ENCODE results near the gene HOXC4.
"Not testable (repeated sequence)": the region's sequence is repeated elsewhere in the genome, so short reads cannot be mapped to it uniquely, and the experiment has no call there.

HOXC4 gene

DNA sequence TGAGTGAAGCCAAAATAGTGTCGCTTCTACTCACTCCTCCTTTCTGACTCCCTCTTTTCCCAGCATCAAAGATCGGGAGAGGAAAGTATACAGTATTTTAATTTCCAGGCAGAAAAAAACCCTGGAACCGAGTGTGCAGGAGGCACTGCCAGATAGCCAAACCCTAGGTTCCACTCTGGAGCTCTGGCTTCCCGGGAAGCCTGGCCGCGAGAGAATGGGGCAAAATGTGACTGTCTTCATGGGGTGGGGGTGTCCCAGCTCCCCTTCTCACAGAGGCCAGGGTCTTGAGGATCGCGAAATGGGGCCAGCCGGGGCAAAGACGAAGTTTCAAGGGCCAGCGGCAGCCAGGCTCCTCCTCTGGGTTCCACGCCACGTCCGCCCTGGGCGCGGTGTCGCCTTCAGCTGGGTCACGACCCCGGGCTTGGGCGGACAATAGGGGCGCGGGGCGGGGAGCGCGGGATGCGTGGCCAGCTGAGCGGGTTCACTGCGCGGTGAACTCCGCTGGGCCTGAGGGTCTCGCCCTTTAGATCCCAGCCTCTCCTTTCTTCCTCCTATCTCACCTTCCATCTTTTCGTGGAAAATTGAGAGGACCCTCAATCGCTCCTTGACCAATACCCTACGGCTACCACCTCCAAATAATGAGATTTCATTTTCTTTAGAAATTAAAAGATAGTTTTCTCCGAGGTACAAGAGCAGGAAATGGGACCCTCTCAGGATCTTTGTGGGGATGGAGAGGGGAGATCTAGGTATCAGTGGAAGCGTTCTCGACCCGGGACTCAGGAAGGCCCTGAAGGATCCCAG lies 6.7 kb downstream of the HOXC4 start:
- no peak for DNase-seq

DNA sequence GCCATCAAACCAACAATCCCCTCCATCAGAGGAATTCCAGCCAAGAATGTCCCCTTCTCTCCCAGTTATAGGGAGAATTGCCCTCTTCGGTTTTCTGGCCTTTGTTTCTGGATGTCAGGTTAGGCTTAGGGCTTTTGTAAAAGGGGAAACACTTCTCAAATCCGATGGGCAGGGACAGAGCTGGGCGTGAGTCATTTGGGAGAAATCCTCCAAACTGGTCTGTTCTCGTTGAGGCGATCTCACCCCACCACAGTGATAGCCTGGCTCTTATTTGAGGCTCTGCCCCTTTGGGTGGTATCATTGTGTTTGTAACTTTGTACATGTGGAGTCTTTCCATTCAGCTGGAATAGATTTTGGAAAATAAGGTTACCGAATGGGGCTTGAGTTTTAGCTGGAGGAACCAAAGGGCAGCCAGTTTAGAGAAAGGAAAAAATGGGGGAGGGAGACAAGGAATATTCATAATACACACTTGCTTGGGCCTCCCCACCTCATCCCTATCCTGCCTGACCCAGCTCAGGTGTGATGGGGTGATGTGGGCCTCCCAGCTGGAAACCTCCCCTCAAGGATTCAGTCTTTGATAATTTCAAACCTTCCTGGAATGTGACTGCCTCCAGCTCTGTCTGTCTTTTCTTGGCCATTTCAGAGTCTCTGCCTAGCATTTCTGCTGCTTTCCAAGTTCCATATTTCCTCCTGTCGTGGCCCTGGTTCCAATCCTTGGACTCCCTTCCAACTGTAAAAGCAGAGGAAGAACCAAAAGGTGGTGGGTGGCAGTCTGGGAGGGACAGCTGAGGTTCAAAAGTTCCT lies 7.5 kb downstream of the HOXC4 start:
- no peak for DNase-seq

DNA sequence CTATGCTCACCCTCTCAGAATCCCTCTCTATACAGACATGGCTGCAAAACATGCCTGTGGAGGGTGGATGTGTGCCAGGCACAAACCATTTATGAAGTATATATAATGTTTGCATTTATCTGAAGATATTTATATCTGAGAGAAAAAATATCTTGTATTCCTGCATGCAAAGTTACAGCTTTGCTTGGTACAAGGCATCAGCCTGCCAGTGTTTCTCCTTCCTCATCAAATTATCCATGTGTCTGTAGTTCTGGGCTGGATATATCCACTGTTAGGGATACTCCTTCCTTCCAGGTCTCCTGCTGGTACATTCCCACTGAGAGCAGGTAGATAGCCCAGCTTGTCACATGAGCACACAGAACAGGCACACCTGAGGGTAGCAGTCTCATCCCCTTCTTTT lies 12.0 kb downstream of the HOXC4 start:
- no peak for DNase-seq

DNA sequence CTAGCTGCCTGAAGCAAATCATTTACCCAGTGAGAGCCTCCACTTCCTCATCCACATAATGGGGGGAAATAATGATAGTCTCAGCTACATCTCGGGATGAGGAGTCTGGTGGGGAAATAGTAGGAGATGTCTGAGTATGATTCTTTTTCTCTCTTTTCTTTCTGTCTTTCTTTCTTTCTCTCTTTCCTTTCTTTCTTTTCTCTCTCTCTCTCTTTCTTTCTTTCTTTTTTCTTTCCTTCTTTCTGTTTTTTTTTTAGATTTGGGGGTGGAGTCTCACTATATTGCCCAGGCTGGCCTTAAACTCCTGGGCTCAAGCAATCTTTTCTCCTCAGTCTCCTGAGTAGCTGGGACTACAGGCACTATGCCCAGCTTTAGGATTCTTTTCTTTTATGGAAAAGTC lies 12.8 kb downstream of the HOXC4 start:
- no peak for DNase-seq

DNA sequence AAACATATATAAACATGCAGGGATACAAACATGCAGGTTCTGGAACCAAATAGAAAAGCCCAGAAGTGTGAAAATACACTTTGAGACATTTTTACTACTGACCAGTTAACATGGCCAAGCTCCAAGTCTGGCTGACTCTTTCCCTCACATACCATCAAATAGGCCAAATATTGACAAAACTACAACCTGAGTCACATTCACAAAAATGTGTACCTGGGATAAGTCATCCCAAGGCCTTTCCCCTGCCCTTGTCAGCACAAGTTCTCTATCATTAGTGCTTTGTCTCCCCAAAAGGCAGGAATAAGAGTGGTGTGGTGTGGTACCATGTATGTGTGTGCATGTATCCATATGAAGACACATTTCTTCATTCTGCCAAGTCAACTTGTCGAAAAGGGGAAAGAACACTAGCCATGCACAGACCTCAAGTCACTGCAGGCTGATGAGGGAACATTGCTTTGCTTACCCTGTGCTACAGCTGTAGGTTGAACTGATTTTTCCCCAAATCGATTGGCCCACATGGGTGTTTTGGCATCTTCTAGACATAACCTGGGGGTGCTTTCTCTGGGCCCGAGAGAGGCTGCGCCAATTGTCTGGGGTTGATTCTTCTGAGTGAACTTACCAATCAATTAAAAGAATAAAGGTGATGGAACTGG lies 14.9 kb downstream of the HOXC4 start:
- DNase-seq: no peak

DNA sequence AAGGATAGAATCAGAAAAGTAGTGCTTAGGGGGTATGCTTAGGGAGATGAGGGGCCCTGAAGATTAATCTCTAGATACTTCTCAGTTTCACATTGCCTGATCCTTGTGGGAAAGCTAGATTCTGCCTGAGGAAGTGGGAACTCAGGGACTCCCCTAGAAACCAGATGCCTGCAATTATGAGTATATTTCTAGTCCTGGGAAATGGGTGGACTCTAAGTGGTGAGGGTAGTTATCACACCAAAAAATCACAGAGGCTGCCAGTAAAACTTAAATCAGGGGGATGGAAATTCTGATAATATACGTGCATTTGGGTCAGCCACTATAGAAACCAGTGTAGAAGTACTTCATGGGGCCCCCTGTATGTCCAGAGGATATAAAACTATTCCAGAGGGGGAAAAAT lies 18.3 kb downstream of the HOXC4 start:
- no peak for DNase-seq

DNA sequence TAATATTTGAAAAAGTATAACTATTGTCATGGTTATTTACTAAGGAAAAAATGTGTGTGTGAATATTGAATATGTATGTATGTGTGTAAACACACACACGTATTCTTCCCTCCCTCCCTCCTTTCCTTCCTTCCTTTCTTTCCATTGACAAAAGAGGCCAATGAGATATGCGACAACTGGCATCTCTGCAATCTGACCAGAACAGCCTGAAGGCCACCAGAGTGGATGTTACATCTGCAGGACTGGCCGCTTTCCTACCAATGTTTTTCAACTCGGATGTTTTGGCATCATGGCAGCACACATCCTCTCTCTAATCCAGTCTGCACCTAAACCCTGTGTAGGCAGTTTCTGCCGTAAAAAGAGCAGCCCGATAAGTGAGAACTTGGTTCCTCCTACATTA lies 20.7 kb downstream of the HOXC4 start:
- no peak for DNase-seq

DNA sequence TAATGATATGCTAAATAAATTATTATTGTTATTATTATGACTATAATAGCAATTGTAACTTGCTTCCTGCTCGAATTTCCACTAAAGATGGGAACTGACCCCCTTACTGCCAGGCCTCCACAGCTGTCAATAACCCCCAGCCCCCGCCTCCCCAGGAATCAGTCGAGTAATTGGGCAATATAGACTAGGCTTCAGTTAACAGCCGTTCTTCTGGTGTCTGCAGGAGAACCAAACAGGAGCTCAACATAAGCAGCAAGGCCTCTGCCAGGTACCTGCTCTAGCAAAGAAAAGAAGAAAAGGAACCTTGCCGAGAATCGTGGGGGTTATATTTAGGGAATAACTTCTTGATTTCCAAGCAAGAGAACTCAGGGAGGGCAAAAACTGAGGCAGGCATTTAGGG lies 21.8 kb downstream of the HOXC4 start:
- no peak for DNase-seq

DNA sequence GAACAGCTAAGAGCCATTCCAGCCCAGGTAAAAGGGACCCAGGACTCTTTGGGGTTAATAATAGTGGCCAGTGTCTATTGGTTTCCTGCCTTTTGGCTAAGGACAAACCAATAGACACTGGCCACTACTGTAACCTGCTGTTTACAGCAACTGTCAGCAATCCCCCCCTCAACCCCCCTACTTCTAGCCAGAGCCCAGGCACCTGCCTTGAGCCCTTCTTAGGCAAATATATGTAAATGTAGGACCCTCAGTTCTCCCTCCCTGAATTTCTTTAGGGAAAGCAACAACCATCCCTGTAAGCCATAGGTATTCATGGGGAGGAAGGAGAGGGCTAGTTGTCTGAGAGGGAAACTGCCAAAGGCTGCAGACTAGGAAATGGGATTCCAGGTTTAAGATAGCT lies 22.3 kb downstream of the HOXC4 start:
- no peak for DNase-seq

DNA sequence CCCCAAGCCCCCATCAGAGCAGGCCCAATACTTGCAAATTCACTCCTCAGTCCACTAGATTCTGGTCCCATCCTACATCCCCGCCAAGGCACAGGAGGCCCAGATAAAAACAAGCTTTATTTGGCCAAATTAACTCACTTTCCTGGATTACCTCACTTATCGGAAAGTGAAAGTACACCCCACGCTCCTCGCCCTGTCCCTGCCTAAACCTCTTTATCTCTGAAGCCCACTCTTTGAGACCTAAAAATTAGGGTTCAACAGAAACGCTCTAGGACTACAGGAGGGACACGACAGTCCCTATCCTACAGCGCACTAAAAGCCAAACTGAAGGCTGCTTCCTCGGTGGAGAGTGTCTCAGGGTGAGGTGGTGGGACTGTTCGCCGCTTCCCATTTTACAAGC lies 24.2 kb downstream of the HOXC4 start:
- not testable (repeated sequence) for DNase-seq

DNA sequence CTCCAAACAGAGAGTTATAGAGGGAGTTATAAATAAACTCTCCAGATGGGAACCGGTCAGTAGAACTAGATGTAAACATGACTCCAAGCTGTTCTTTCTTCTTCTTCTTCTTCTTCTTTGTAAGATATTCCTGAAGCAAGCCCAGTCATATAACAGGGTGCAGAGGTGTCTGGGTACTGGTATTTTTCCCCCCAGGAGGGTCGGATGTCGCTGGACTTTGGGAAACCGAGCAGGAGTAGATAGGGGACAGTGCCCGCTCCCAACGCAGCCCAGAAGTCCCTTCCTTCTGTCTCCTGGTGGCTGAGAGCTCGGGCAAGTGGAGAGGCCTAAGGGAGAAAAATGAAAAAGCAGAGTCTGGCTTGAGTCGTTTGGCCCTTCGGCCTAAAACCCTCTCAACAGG lies 25.5 kb downstream of the HOXC4 start:
- DNase-seq: not testable (repeated sequence)

DNA sequence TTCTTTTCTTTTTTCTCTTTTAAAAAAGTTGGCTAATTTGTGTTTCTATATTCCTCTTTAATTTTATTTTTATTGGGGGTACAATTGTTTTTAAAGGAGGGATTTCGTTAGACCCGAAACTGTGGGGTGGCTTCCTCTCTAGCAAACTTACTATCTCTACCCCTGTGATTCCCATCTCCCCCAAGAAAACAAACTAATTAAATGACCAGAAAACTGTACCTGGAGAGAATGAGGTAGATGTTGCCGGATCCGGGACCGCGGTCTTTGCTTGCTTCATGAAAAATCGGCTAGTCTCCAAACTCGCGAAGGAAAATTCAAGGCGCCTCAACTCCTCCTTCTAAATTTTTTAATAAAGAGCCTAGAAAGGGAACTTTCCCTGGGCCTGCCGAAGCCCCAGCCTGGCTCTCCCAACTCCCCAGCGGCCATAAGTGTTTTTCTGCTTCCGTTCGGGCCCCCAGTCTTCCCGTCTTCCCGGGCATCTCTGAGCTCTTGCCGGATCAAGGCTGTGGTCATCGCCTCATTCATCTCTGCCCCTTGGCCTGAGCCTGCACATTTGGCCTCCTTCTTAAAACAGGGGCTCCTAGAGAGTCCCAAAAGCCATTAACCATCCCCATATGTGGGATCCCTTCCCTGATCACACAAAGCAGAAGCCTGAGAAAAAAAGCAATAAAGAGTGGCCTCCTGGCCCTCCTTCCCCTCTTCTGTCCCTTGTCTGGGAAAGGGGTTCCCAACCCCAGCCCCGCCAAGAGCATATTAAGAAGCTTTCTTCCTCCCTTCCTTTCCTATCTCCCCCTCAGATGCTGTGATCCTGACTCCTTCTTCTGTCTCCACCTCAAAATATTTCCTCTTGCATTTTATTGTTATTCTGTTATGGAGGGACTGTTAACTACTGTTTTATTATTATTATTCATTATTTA lies 26.6 kb downstream of the HOXC4 start:
- DNase-seq: not testable (repeated sequence)

DNA sequence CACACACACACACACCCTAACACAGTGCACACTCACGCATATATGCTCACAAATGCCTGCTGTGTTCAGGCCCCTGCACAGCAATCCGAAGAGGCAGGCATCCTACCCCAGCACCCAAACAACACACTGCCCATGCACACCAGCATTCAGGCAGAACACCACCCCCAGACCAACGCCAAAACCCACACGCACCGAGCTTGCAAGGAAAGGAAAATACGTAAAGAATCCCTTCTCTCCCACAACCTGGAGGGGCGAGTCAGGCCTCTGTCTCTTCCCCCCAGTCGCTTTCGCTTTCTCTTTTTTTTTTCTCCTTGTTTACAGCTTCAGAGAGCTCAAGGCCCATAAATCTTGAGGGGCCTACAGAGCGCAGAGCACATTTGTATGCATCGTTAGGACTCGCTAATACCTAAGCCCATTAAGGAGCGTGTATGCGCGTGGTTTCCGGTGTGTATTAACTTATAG lies 27.4 kb downstream of the HOXC4 start:
- DNase-seq: not testable (repeated sequence)

DNA sequence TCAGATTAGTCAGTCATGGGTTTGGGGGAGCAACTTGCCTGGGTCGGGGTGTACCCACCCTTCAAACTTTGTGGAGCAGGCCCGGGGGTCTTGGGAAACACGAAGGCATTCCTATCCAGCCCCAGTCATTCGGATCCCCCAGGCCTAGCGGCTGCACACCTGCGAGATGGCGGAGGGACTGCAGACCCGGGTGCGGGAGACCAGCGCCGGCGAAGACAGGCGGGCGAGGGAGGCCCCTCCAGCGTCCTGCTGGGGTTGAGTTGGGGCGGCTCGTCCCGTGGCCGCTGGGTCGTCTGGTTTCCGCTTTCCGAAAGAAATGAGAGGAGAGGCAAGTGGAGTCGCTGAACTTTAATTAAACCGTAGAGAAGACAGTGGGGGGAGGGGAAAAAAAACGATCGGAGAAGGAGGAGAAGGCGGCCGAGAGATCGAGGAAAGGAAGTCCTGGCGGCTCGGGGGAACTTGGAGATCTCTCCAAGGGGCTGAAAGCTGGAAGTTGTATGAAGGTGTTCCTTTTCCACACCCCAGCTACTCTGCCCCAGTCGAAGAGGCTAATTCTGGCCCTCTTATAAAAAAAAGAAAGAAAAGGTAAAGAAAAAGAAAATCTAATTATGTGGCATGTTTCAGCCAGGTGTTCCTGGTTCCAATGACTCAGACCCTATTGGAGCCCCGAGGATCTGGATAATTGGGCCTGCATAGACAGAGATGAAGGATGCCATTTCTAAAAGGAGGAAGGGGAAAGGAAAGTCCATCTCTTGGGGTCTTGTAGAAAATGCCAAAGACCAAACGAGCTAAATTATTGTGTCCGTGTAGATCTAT lies 28.2 kb downstream of the HOXC4 start:
- DNase-seq: not testable (repeated sequence)

DNA sequence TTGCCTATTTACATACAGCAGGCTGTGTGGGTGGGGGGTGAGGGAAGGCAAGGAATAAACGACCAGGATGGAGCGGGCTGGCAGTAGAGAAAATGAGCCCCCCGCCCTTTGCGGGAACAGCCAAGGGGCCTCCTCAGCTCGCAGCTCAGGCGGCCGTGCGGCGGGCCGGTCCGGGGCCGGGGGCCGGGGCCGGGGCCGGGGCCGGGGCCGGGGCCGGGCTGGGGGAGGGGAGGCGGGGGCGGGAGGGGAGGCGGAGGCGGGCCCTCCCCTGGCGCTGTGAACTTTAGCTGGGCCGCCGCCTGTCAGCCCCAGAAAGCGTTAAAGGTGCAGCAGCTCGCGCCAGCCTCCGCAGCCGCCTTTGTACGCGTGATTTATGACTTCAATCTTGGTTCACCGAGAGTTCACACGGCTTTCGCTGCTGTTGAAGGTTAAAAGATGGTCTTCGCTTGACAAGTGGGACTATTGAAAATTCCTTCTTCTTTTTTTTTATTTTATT lies 28.8 kb downstream of the HOXC4 start:
- peak; percentile 7 for DNase-seq

DNA sequence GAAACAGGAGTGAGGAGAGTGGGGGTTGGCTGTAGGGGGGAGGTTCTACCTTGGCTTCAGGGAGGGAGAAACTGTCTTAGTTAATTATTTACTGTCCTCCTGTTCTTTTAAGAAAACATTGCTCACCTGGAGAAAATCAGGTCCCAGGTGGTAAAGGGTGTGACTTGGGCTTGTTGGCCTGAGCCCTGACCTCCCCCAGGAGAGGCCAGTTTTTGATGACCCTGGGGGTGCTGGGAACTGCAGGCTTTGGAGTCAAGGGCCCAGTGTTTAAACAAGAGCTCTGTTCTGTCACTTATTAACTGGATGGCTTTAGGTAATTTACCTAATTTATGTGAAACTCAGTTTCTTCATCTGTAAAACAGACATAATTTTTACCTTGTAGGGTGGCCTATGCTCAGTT lies 34.4 kb downstream of the HOXC4 start:
- DNase-seq: not testable (repeated sequence)

DNA sequence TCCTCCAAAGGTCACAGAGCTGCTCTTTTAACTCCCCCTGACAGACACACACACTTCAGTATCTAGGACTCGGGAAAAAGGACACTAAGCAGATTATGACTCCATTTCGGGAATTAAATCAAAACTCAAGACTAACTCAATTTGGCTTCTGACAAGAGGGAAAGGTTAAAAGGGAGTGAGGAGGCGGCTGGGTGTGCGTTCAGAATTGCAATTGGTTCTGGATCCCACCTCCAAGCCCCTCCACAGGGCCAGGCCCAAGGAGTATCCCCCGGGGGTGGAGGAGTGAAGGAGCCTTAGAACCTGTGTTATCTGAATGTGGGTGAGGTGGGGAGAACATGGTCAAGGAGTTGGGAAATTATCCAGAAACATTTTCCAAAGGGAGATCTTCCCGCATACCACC lies 35.8 kb downstream of the HOXC4 start:
- not testable (repeated sequence) for DNase-seq

DNA sequence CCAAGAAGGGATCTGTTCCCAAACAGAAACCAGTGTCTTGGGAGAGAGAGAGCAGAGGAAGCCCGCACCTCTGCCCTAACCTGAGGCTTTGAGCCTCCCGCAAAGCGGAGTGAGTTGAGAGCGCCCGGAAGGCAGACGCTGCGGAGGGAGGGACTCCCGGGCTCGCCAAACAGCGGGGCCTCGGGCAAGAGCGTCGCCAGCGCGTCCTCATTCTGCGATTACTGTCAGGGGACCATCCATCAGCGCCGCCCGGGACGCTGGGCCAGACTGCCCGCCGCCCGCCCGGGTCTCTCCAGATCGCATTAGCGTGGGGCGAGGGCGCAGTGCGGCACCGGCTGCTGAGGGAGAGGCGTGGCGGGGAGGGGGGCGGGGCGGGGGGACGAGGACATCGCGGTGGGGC lies 36.7 kb downstream of the HOXC4 start:
- DNase-seq: peak; percentile 26

DNA sequence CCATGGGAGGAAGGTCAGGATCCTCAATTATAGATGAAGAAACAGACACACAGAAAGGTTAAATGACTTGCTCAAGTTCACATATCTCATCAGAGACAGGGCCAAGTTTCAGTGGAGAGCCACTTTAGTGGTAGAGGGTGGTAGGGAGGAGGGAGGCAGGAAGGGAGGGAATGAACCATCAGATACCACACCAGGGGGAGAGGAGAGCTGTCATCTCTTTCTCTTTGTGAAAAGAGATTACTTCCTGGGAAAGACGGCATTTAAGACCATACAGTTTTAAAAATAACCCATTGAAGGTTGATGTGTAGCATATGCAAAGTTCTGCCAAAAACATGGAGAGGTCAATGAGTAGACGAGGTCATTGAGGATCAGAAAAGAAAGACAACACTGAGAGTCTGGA lies 39.3 kb downstream of the HOXC4 start:
- not testable (repeated sequence) for DNase-seq

DNA sequence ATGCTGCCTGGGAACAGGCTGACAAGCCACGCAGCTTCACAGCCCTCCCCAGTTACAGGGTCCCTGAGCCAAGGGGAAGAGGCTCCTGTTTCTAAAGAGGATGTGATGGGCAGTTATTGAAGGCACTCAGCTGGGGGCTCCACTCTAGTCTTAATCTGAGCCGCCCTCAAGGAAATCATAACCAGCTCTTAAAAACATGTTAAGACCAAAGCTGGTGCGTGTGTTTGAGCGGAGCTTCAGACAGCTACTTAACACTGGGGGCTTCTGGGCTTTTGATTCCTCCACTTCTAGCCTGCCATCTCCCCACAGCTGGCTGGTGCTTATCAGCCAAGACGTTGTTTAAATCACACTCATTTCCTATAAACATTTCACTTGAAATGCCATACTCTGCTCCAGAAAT lies 42.3 kb downstream of the HOXC4 start:
- not testable (repeated sequence) for DNase-seq

DNA sequence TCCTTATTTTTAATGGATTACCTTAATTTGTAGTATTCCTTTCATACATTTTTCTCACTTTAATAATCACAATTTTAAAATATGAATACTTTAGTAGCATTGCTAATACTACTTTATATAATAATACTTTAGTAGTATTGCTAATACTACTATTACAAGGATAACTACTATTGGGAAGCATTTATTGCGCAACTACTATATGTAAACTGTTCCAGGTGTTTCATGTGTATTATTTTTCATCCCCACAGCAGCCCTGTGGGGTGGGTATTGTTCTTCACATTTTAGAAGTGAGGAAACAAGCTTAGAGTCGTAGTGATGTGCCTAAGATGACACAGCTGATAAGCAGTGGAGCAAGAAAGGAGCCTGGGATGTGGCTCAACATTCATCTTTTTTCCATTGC lies 45.0 kb downstream of the HOXC4 start:
- not testable (repeated sequence) for DNase-seq

All from NCI-H2171 (cell line).